ENCODE data around the gene MPP7. TPM values are rescaled to one million over a fixed set of nuclear protein-coding genes. Genes with fewer than 3 reads are reported as not detected.
"Not testable (repeated sequence)": the region's sequence is repeated elsewhere in the genome, so short reads cannot be mapped to it uniquely, and the experiment has no call there.

Gene MPP7
- total RNA-seq, 1 experiment from 2014 or later, result 79.4 TPM

- CTCF ChIA-PET, result interaction anchor here (0.7 to 1.2 kb wide), 2 partner anchors 73 to 79 kb away, joined by 3 to 4 read pairs; no protein-coding TSS in a partner anchor
- Histone ChIP-seq H3K4me3 (ENCODE audit: low read depth, low read length) (no peak overlapping the region), H3K9me3 (no peaks in the 10 kb centered on the region), H3K4me1 (no peaks in the 10 kb centered on the region; the same call in 1 of the 2 replicates), H3K36me3 (ENCODE audit: control insufficient read depth, insufficient read depth, low read length) (no peaks in the 10 kb centered on the region), H3K27me3 (replicated peaks; ENCODE audit: control insufficient read depth, insufficient read depth, low read length) (no peaks in the 10 kb centered on the region)
- H3K27me3 Mint-ChIP-seq (ENCODE audit: insufficient read depth, unreplicated experiment), result no peaks in the 10 kb centered on the region
- no TSS peak for BruUV-seq (replicated peaks)
- no peak for DNase-seq
- H3K36me3 Mint-ChIP-seq (ENCODE audit: insufficient read depth, unreplicated experiment), result no peaks in the 10 kb centered on the region
- POLR2A ChIA-PET, result interaction anchor here (1.1 to 1.5 kb wide), 2 partner anchors 18 kb away, joined by 3 read pairs; partner anchors contain the start of gene MPP7
- H3K27ac Mint-ChIP-seq (ENCODE audit: unreplicated experiment), result no peak overlapping the region
- H3K4me1 Mint-ChIP-seq (ENCODE audit: low read depth, unreplicated experiment), result peaks cover 9% of the 10 kb centered on the region
- no peak for TF ChIP-seq CTCF (IDR thresholded peaks at IDR 0.05; ENCODE audit: insufficient read depth in 1 of 2, low read depth in 1 of 2, low read length in 1 of 2, severe bottlenecking in 1 of 2, unreplicated experiment in 1 of 2)
- no peaks in the 10 kb centered on the region for H3K9me3 Mint-ChIP-seq (ENCODE audit: unreplicated experiment)
- no peak overlapping the region for H3K4me3 Mint-ChIP-seq (ENCODE audit: unreplicated experiment)
- intact Hi-C loops (cut with micrococcal nuclease; ENCODE audit: unreplicated experiment), result no loop called here
Observed at GRCh38 chr10:28320799-28321198, 17.9 kb upstream of the MPP7 start.

GRCh38 chr10:28320090-28320489 lies 17.2 kb upstream of the MPP7 start:
- H3K4me3 Mint-ChIP-seq (ENCODE audit: unreplicated experiment), result no peak overlapping the region
- no peaks in the 10 kb centered on the region for H3K36me3 Mint-ChIP-seq (ENCODE audit: insufficient read depth, unreplicated experiment)
- BruUV-seq (replicated peaks), result no TSS peak
- no peaks in the 10 kb centered on the region for H3K27me3 Mint-ChIP-seq (ENCODE audit: insufficient read depth, unreplicated experiment)
- H3K4me3 ChIP-seq (ENCODE audit: low read depth, low read length), result no peak overlapping the region
- H3K9me3 ChIP-seq, result no peaks in the 10 kb centered on the region
- intact Hi-C loops (cut with micrococcal nuclease; ENCODE audit: unreplicated experiment), result no loop called here
- no peaks in the 10 kb centered on the region for H3K36me3 ChIP-seq (ENCODE audit: control insufficient read depth, insufficient read depth, low read length)
- H3K4me1 ChIP-seq, result no peaks in the 10 kb centered on the region; the same call in 1 of the 2 replicates
- no peak overlapping the region for H3K27ac Mint-ChIP-seq (ENCODE audit: unreplicated experiment)
- no peaks in the 10 kb centered on the region for H3K27me3 ChIP-seq (replicated peaks; ENCODE audit: control insufficient read depth, insufficient read depth, low read length)
- TF ChIP-seq CTCF (IDR thresholded peaks at IDR 0.05; ENCODE audit: insufficient read depth in 1 of 2, low read depth in 1 of 2, low read length in 1 of 2, severe bottlenecking in 1 of 2, unreplicated experiment in 1 of 2), result no peak
- POLR2A ChIA-PET, result interaction anchor here (0.6 to 1.1 kb wide), 2 partner anchors 17 to 88 kb away, joined by 3 to 5 read pairs; partner anchors contain the start of gene MPP7
- H3K9me3 Mint-ChIP-seq (ENCODE audit: unreplicated experiment), result no peaks in the 10 kb centered on the region
- CTCF ChIA-PET, result interaction anchor here (0.7 kb wide), 1 partner anchor 74 kb away, joined by 3 read pairs; no protein-coding TSS in a partner anchor
- H3K4me1 Mint-ChIP-seq (ENCODE audit: low read depth, unreplicated experiment), result peaks cover 9% of the 10 kb centered on the region
- DNase-seq, result no peak

DNA sequence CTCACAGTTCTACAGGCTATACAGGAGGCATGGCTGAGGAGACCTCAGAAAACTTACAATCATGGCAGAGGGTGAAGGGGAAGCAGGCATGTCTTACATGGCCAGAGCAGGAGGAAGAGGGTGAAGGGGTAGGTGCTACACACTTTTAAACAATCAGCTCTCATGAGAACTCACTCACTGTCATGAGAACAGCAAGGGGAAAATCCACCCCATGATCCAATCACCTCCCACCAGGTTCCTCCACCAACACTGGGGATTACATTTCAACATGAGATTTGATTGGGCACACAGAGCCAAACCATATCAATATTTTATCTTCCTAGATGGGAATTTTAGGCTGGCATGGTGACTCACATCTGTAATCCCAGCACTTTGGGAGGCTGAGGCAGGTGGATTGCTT lies 16.2 kb upstream of the MPP7 start:
- H3K9me3 ChIP-seq; H3K4me1 Mint-ChIP-seq (ENCODE audit: low read depth, unreplicated experiment); CTCF ChIA-PET; H3K4me3 ChIP-seq (ENCODE audit: low read depth, low read length); BruUV-seq (replicated peaks); H3K27me3 ChIP-seq (replicated peaks; ENCODE audit: control insufficient read depth, insufficient read depth, low read length); H3K4me1 ChIP-seq; H3K36me3 Mint-ChIP-seq (ENCODE audit: insufficient read depth, unreplicated experiment); DNase-seq; H3K4me3 Mint-ChIP-seq (ENCODE audit: unreplicated experiment); H3K9me3 Mint-ChIP-seq (ENCODE audit: unreplicated experiment); intact Hi-C loops (cut with micrococcal nuclease; ENCODE audit: unreplicated experiment); POLR2A ChIA-PET; H3K27ac Mint-ChIP-seq (ENCODE audit: unreplicated experiment); H3K27me3 Mint-ChIP-seq (ENCODE audit: insufficient read depth, unreplicated experiment); H3K36me3 ChIP-seq (ENCODE audit: control insufficient read depth, insufficient read depth, low read length): not testable (repeated sequence)
